Iris pigment epithelial cell (primary cell): ENCODE measurements around the gene RGS12.

Experiments used
- DNase-seq: peaks from one replicate; pipeline ENCODE4 v3.0.0-alpha.2; 2011; ENCODE audit warnings: low read depth

Gene RGS12

GRCh38 chr4:3330707-3331106, 37.9 kb downstream of the RGS12 start:
- no peak for DNase-seq

GRCh38 chr4:3331511-3332394, 38.9 kb downstream of the RGS12 start:
- DNase-seq, result no peak

- no peak for DNase-seq
Observed at GRCh38 chr4:3332498-3332897, 39.7 kb downstream of the RGS12 start.

- no peak for DNase-seq
Observed at GRCh38 chr4:3334316-3334715, 41.5 kb downstream of the RGS12 start.

- DNase-seq, result no peak
Observed at GRCh38 chr4:3335385-3335784, 42.6 kb downstream of the RGS12 start.

GRCh38 chr4:3335982-3336381, 43.2 kb downstream of the RGS12 start:
- no peak for DNase-seq

GRCh38 chr4:3336382-3337356, 43.8 kb downstream of the RGS12 start:
- DNase-seq, result no peak

GRCh38 chr4:3337357-3337732, 44.5 kb downstream of the RGS12 start:
- no peak for DNase-seq

- no peak for DNase-seq
Observed at GRCh38 chr4:3337811-3338210, 45.0 kb downstream of the RGS12 start.

GRCh38 chr4:3338321-3338838, 45.6 kb downstream of the RGS12 start:
- DNase-seq, result no peak

- no peak for DNase-seq
Observed at GRCh38 chr4:3338976-3339531, 46.2 kb downstream of the RGS12 start.

GRCh38 chr4:3339577-3339976, 46.8 kb downstream of the RGS12 start:
- no peak for DNase-seq

GRCh38 chr4:3340038-3340699, 47.3 kb downstream of the RGS12 start:
- DNase-seq, result no peak

- no peak for DNase-seq
Observed at GRCh38 chr4:3340700-3341083, 47.9 kb downstream of the RGS12 start.

GRCh38 chr4:3341760-3342159, 48.9 kb downstream of the RGS12 start:
- DNase-seq, result no peak

GRCh38 chr4:3342182-3342854, 49.5 kb downstream of the RGS12 start:
- peak; percentile 85 for DNase-seq
